ENCODE data around the gene HERC4.

HERC4 gene

GRCh38 chr10:67943917-67944316 lies 131.2 kb downstream of the HERC4 start:
- Histone ChIP-seq H3K4me3 (ENCODE audit: low read depth in 1 of 2, low read length in 2 of 2) (no peak overlapping the region), H3K27ac (ENCODE audit: low read length) (no peak overlapping the region), H3K4me1 (ENCODE audit: control insufficient read depth in 1 of 2, insufficient read depth in 2 of 2, low read length in 2 of 2) (no peaks in the 10 kb centered on the region), H3K36me3 (ENCODE audit: control insufficient read depth in 1 of 2, insufficient read depth in 2 of 2, low read length in 2 of 2) (peaks cover 17 to 50% of the 10 kb centered on the region in 2 donors), H3K9me3 (ENCODE audit: control insufficient read depth in 1 of 2, low read length in 2 of 2) (no peaks in the 10 kb centered on the region), H3K27me3 (ENCODE audit: low read depth, low read length) (no peaks in the 10 kb centered on the region)

- Histone ChIP-seq H3K4me3 (ENCODE audit: low read depth in 1 of 2, low read length in 2 of 2) (no peak overlapping the region), H3K4me1 (ENCODE audit: control insufficient read depth in 1 of 2, insufficient read depth in 2 of 2, low read length in 2 of 2) (no peaks in the 10 kb centered on the region), H3K27ac (ENCODE audit: low read length) (no peak overlapping the region), H3K27me3 (ENCODE audit: low read depth, low read length) (no peaks in the 10 kb centered on the region), H3K36me3 (ENCODE audit: control insufficient read depth in 1 of 2, insufficient read depth in 2 of 2, low read length in 2 of 2) (peaks cover 10 to 33% of the 10 kb centered on the region in 2 donors), H3K9me3 (ENCODE audit: control insufficient read depth in 1 of 2, low read length in 2 of 2) (no peaks in the 10 kb centered on the region)
Measured at GRCh38 chr10:67936416-67936815, 138.7 kb downstream of the HERC4 start.

- no peaks in the 10 kb centered on the region for H3K4me1 ChIP-seq (ENCODE audit: control insufficient read depth in 1 of 2, insufficient read depth in 2 of 2, low read length in 2 of 2)
- no peaks in the 10 kb centered on the region for H3K9me3 ChIP-seq (ENCODE audit: control insufficient read depth in 1 of 2, low read length in 2 of 2)
- H3K27ac ChIP-seq (ENCODE audit: low read length) = no peak overlapping the region
- peaks cover 12 to 44% of the 10 kb centered on the region in 2 donors for H3K36me3 ChIP-seq (ENCODE audit: control insufficient read depth in 1 of 2, insufficient read depth in 2 of 2, low read length in 2 of 2)
- no peak overlapping the region for H3K4me3 ChIP-seq (ENCODE audit: low read depth in 1 of 2, low read length in 2 of 2)
- H3K27me3 ChIP-seq (ENCODE audit: low read depth, low read length) = no peaks in the 10 kb centered on the region
Measured at GRCh38 chr10:67935223-67935622, 139.9 kb downstream of the HERC4 start.

- Histone ChIP-seq H3K27ac (ENCODE audit: low read length) (no peak overlapping the region), H3K36me3 (ENCODE audit: control insufficient read depth in 1 of 2, insufficient read depth in 2 of 2, low read length in 2 of 2) (peaks cover 14 to 47% of the 10 kb centered on the region in 2 donors)
Measured at GRCh38 chr10:67934336-67934735, 140.7 kb downstream of the HERC4 start.

DNA sequence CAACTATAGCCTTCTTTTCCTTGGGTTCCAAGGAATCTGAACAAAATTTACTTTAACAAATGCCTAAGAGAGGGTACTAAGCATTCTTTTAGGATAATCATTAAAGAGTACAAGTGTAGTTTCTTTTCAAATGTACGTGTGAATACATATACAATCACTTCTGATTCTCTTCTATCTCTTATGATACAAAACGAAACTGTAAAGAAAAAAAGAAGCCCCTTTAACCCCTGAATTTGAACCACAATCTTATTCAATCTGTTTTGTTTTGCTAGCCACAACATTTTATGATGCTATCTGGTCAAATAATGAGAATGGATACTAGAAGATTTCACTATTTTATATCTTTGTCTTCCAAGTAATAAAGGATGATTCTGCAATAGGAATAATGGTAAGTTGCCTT lies 141.9 kb downstream of the HERC4 start:
- peaks cover 10 to 36% of the 10 kb centered on the region in 2 donors for H3K36me3 ChIP-seq (ENCODE audit: control insufficient read depth in 1 of 2, insufficient read depth in 2 of 2, low read length in 2 of 2)
- no peaks in the 10 kb centered on the region for H3K9me3 ChIP-seq (ENCODE audit: control insufficient read depth in 1 of 2, low read length in 2 of 2)
- H3K4me1 ChIP-seq (ENCODE audit: control insufficient read depth in 1 of 2, insufficient read depth in 2 of 2, low read length in 2 of 2) = no peaks in the 10 kb centered on the region
- no peak overlapping the region for H3K27ac ChIP-seq (ENCODE audit: low read length)
- H3K27me3 ChIP-seq (ENCODE audit: low read depth, low read length) = no peaks in the 10 kb centered on the region
- no peak overlapping the region for H3K4me3 ChIP-seq (ENCODE audit: low read depth in 1 of 2, low read length in 2 of 2)

More at GRCh38 chr10:67934336-67934735, 140.7 kb downstream of the HERC4 start:
- no peak overlapping the region for H3K4me3 ChIP-seq (ENCODE audit: low read depth in 1 of 2, low read length in 2 of 2)
- no peaks in the 10 kb centered on the region for H3K27me3 ChIP-seq (ENCODE audit: low read depth, low read length)
- no peaks in the 10 kb centered on the region for H3K9me3 ChIP-seq (ENCODE audit: control insufficient read depth in 1 of 2, low read length in 2 of 2)
- H3K4me1 ChIP-seq (ENCODE audit: control insufficient read depth in 1 of 2, insufficient read depth in 2 of 2, low read length in 2 of 2) = no peaks in the 10 kb centered on the region

DNA sequence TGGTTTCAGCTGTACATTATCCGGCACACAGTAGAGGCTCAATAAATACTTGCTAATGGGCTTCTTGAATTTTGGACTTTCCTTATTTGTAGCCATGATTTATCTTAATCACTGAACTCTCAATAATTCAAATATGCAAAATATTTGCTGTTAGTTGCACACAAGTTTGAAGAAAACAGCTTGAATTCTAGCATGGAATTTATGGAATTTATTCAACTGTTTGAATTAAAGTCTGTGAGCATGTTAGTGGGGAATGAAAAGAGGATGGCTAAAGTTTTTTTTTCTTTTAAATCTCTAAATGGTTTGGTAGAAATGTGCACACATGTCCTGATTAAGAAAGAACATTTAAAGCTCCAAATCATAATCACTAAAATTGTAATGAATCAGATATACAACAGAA lies 148.1 kb downstream of the HERC4 start:
- H3K27ac ChIP-seq (ENCODE audit: low read length) = no peak overlapping the region
- no peaks in the 10 kb centered on the region for H3K4me1 ChIP-seq (ENCODE audit: control insufficient read depth in 1 of 2, insufficient read depth in 2 of 2, low read length in 2 of 2)
- no peaks in the 10 kb centered on the region for H3K9me3 ChIP-seq (ENCODE audit: control insufficient read depth in 1 of 2, low read length in 2 of 2)
- peaks cover 26 to 30% of the 10 kb centered on the region in 2 donors for H3K36me3 ChIP-seq (ENCODE audit: control insufficient read depth in 1 of 2, insufficient read depth in 2 of 2, low read length in 2 of 2)
- no peaks in the 10 kb centered on the region for H3K27me3 ChIP-seq (ENCODE audit: low read depth, low read length)
- no peak overlapping the region for H3K4me3 ChIP-seq (ENCODE audit: low read depth in 1 of 2, low read length in 2 of 2)

- Histone ChIP-seq H3K9me3 (ENCODE audit: control insufficient read depth in 1 of 2, low read length in 2 of 2) (no peaks in the 10 kb centered on the region), H3K27ac (ENCODE audit: low read length) (no peak overlapping the region), H3K4me1 (ENCODE audit: control insufficient read depth in 1 of 2, insufficient read depth in 2 of 2, low read length in 2 of 2) (no peaks in the 10 kb centered on the region), H3K36me3 (ENCODE audit: control insufficient read depth in 1 of 2, insufficient read depth in 2 of 2, low read length in 2 of 2) (peaks cover 18 to 26% of the 10 kb centered on the region in 2 donors), H3K27me3 (ENCODE audit: low read depth, low read length) (no peaks in the 10 kb centered on the region), H3K4me3 (ENCODE audit: low read depth in 1 of 2, low read length in 2 of 2) (no peak overlapping the region)
Measured at GRCh38 chr10:67925449-67926005, 149.6 kb downstream of the HERC4 start.

DNA sequence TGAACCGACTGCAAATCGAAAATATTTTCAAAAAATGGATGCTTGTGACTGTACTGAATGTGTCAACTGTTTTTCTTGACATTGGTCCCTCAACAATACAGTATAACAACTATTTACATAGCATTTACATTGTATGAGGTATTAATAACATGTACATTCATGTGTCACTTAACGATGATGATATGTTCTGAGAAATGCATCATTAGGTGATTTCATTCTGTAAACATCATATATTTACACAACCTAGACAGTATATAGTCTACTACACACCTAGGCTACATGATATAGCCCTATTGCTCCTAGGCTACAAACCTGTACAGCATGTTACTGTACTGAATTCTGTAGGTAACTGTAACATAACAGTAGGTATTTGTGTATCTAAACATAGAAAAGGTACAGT lies 150.9 kb downstream of the HERC4 start:
- no peaks in the 10 kb centered on the region for H3K4me1 ChIP-seq (ENCODE audit: control insufficient read depth in 1 of 2, insufficient read depth in 2 of 2, low read length in 2 of 2)
- no peak overlapping the region for H3K27ac ChIP-seq (ENCODE audit: low read length)
- no peaks in the 10 kb centered on the region for H3K9me3 ChIP-seq (ENCODE audit: control insufficient read depth in 1 of 2, low read length in 2 of 2)
- no peak overlapping the region for H3K4me3 ChIP-seq (ENCODE audit: low read depth in 1 of 2, low read length in 2 of 2)
- H3K36me3 ChIP-seq (ENCODE audit: control insufficient read depth in 1 of 2, insufficient read depth in 2 of 2, low read length in 2 of 2) = peaks cover 12 to 26% of the 10 kb centered on the region in 2 donors
- H3K27me3 ChIP-seq (ENCODE audit: low read depth, low read length) = no peaks in the 10 kb centered on the region

DNA sequence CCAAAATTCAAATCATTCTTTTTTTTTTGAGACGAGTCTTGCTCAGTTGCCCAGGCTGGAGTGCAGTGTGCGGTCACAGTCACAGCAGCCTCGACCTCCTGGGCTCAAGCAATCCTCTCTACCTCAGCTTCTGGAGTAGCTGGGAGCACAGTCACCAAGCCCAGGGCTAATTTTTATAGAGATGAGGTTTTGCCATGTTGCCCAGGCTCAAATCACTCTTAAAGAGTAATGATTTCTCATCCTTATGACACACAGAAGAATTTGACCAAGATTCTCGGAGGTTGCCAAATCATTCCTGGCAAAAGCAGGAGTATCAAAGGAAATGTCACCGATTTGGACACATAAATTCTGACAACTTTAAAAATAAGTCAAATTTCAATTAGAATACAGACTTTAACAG lies 151.5 kb downstream of the HERC4 start:
- no peak overlapping the region for H3K27ac ChIP-seq (ENCODE audit: low read length)
- H3K4me3 ChIP-seq (ENCODE audit: low read depth in 1 of 2, low read length in 2 of 2) = no peak overlapping the region
- peaks cover 14 to 29% of the 10 kb centered on the region in 2 donors for H3K36me3 ChIP-seq (ENCODE audit: control insufficient read depth in 1 of 2, insufficient read depth in 2 of 2, low read length in 2 of 2)
- no peaks in the 10 kb centered on the region for H3K9me3 ChIP-seq (ENCODE audit: control insufficient read depth in 1 of 2, low read length in 2 of 2)
- no peaks in the 10 kb centered on the region for H3K27me3 ChIP-seq (ENCODE audit: low read depth, low read length)
- no peaks in the 10 kb centered on the region for H3K4me1 ChIP-seq (ENCODE audit: control insufficient read depth in 1 of 2, insufficient read depth in 2 of 2, low read length in 2 of 2)

- H3K9me3 ChIP-seq (ENCODE audit: control insufficient read depth in 1 of 2, low read length in 2 of 2) = no peaks in the 10 kb centered on the region
- no peak overlapping the region for H3K4me3 ChIP-seq (ENCODE audit: low read depth in 1 of 2, low read length in 2 of 2)
- no peaks in the 10 kb centered on the region for H3K27me3 ChIP-seq (ENCODE audit: low read depth, low read length)
- H3K4me1 ChIP-seq (ENCODE audit: control insufficient read depth in 1 of 2, insufficient read depth in 2 of 2, low read length in 2 of 2) = no peaks in the 10 kb centered on the region
- no peak overlapping the region for H3K27ac ChIP-seq (ENCODE audit: low read length)
- peaks cover 21 to 32% of the 10 kb centered on the region in 2 donors for H3K36me3 ChIP-seq (ENCODE audit: control insufficient read depth in 1 of 2, insufficient read depth in 2 of 2, low read length in 2 of 2)
Measured at GRCh38 chr10:67921065-67921464, 154.0 kb downstream of the HERC4 start.

- Histone ChIP-seq H3K36me3 (ENCODE audit: control insufficient read depth in 1 of 2, insufficient read depth in 2 of 2, low read length in 2 of 2) (peaks cover 33 to 36% of the 10 kb centered on the region in 2 donors), H3K4me3 (ENCODE audit: low read depth in 1 of 2, low read length in 2 of 2) (no peak overlapping the region), H3K27ac (ENCODE audit: low read length) (no peak overlapping the region), H3K4me1 (ENCODE audit: control insufficient read depth in 1 of 2, insufficient read depth in 2 of 2, low read length in 2 of 2) (no peaks in the 10 kb centered on the region), H3K9me3 (ENCODE audit: control insufficient read depth in 1 of 2, low read length in 2 of 2) (no peaks in the 10 kb centered on the region), H3K27me3 (ENCODE audit: low read depth, low read length) (no peaks in the 10 kb centered on the region)
Measured at GRCh38 chr10:67917679-67918078, 157.4 kb downstream of the HERC4 start.

DNA sequence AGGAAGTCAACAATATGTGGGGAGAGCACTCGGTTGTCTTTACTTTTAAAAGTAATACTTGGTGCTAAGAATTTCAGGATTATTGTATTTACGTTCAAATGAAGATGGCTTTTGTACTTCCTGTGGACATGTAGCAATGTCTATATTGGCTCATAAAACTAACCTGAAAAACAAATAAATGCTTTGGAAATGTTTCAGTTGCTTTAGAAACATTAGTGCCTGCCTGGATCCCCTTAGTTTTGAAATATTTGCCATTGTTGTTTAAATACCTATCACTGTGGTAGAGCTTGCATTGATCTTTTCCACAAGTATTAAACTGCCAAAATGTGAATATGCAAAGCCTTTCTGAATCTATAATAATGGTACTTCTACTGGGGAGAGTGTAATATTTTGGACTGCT lies 157.9 kb downstream of the HERC4 start:
- no peaks in the 10 kb centered on the region for H3K27me3 ChIP-seq (ENCODE audit: low read depth, low read length)
- peaks cover 38 to 41% of the 10 kb centered on the region in 2 donors for H3K36me3 ChIP-seq (ENCODE audit: control insufficient read depth in 1 of 2, insufficient read depth in 2 of 2, low read length in 2 of 2)
- no peaks in the 10 kb centered on the region for H3K9me3 ChIP-seq (ENCODE audit: control insufficient read depth in 1 of 2, low read length in 2 of 2)
- H3K27ac ChIP-seq (ENCODE audit: low read length) = no peak overlapping the region
- H3K4me3 ChIP-seq (ENCODE audit: low read depth in 1 of 2, low read length in 2 of 2) = no peak overlapping the region
- H3K4me1 ChIP-seq (ENCODE audit: control insufficient read depth in 1 of 2, insufficient read depth in 2 of 2, low read length in 2 of 2) = no peaks in the 10 kb centered on the region
